Measurements from ENCODE around the gene LDLRAD4. TPM values are rescaled to one million over a fixed set of nuclear protein-coding genes. Genes with fewer than 3 reads are reported as not detected.

LDLRAD4 gene
- total RNA-seq, 1 donor from 2014 or later = 34.5 TPM

DNA sequence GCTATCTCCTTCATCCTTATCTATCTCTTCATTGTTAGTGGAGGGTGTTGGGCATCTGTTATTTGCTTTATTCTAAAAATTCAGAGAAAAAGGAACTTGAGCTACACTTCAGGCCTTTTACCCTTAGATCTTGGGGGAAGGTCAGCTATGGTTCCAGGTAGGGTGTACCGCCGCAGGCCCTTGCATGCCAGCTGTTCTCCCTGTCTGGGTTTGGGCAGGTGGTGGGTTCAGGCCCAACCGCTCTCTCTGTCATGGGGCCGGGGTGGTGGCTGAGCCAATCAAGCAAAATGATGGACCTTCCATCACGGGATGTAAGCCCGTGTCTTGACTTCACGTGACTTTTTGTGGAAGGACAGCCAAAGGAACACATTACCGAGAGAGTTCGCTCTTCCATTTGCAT is 231.1 kb downstream of the LDLRAD4 start:
- no peak overlapping the region for H3K27ac Mint-ChIP-seq
- H3K27me3 Mint-ChIP-seq (ENCODE audit: insufficient read depth) = peaks cover 4% of the 10 kb centered on the region
- no peak for DNase-seq (ENCODE audit: low spot score)
- intact Hi-C loops (cut with micrococcal nuclease) = no loop called here
- H3K4me1 Mint-ChIP-seq (ENCODE audit: low read depth) = peaks cover 12% of the 10 kb centered on the region
- H3K4me3 Mint-ChIP-seq = no peak overlapping the region
- no peaks in the 10 kb centered on the region for H3K9me3 Mint-ChIP-seq
- no peaks in the 10 kb centered on the region for H3K36me3 Mint-ChIP-seq (ENCODE audit: low read depth)

DNA sequence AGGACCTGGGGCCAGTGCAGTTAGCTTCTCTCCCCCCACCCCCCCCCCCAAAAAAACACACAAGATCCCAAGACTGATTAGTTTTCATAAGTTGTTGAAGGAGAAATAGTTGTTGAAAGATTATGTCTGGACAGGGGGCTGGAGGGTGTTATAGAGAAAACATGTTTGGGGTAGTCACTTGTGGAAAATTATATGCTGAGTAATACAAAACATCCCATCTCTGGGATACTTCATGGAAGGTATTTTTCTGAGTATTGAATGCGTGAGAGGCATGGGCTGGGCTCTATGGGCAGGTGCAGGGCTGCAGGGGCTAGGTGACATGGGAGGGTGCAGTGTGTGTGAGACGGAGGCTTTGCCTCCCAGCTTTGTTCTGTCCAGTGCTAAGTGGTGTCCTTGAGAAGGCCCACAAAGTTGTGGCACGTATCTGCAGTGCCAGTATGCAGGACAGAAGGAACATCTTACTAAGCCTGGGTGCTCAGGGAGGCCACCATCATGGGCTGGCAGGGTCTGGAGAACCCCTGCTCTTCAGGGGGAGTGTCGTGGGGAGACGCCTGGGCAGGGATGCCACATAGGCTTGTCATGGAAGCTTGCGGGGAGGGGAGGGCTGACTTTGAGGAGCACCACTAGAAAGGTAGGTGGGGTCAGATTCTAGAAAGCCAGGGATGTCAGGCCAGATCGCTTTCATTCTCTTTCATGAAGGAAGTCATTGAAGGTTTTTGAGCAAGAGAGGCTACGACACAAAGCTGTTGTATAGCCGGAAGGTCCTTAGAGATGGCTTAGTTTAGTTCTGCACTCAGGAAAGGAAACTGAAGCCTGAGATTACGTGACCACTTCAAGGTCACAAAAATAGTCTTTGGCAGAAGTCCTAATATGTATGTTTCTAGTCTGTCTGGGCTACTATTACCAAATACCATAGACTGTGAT is 232.0 kb downstream of the LDLRAD4 start:
- peaks cover 4% of the 10 kb centered on the region for H3K27me3 Mint-ChIP-seq (ENCODE audit: insufficient read depth)
- no peak overlapping the region for H3K4me3 Mint-ChIP-seq
- H3K36me3 Mint-ChIP-seq (ENCODE audit: low read depth) = no peaks in the 10 kb centered on the region
- H3K4me1 Mint-ChIP-seq (ENCODE audit: low read depth) = peaks cover 20% of the 10 kb centered on the region
- H3K27ac Mint-ChIP-seq = no peak overlapping the region
- intact Hi-C loops (cut with micrococcal nuclease) = no loop called here
- H3K9me3 Mint-ChIP-seq = no peaks in the 10 kb centered on the region
- no peak for DNase-seq (ENCODE audit: low spot score)

DNA sequence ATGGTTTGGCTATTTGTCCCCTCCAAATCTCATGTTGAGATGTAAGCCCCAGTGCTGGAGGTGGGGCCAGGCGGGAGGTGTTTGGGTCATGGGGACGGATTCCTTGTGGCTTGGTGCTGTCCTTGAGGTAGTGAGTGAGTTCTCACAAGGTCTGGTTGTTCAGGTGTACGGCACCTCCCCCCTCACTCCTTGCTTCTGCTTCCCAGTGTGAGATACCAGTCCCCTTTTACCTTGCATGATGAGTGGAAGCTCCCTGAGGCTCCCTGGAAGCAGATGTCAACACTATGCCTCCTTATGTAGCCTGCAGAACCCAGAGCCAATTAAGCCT is 232.6 kb downstream of the LDLRAD4 start:
- Mint-ChIP-seq H3K36me3 (ENCODE audit: low read depth) (no peaks in the 10 kb centered on the region), H3K27ac (no peak overlapping the region), H3K9me3 (no peaks in the 10 kb centered on the region), H3K27me3 (ENCODE audit: insufficient read depth) (peaks cover 4% of the 10 kb centered on the region), H3K4me3 (no peak overlapping the region), H3K4me1 (ENCODE audit: low read depth) (peaks cover 26% of the 10 kb centered on the region)
- intact Hi-C loops (cut with micrococcal nuclease) = no loop called here
- DNase-seq (ENCODE audit: low spot score) = no peak

DNA sequence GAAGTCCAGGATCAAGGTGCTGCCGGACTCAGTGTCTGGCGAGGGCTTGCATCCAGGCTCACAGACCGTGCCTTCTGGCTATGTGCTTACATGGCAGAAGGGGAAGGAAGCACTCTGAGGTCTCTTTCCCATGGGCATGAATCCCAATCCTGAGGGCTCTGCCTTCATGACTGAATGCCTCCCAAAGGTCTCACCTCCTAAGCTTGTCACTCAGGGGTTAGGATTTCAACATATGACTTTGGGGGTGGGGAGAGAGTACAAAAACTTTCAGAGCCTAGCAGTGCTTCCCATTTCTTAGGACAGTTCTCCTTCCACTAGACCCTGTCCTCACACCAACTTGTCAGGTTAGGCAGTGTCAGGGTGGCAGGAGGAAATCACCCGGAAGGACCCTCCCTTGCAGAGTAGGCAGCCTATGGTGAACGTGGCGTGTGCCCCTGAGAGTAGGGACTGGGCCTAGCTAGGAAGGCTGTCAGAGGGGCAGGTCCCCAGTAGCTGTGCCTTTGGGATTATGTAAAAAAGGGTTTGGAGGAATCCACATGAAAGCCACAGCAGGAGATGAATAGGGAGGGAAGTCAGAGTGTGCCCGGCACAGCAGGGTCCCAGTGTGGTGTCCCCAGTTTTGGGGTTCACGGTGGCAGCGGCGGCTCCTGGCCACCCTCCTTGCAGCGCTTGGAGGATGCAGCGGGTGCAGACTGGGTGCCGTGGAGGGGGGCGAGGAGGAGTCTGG is 233.3 kb downstream of the LDLRAD4 start:
- Mint-ChIP-seq H3K9me3 (no peaks in the 10 kb centered on the region), H3K4me1 (ENCODE audit: low read depth) (peaks cover 33% of the 10 kb centered on the region), H3K36me3 (ENCODE audit: low read depth) (no peaks in the 10 kb centered on the region), H3K27ac (no peak overlapping the region), H3K27me3 (ENCODE audit: insufficient read depth) (peaks cover 4% of the 10 kb centered on the region), H3K4me3 (no peak overlapping the region)
- intact Hi-C loops (cut with micrococcal nuclease) = no loop called here
- no peak for DNase-seq (ENCODE audit: low spot score)

DNA sequence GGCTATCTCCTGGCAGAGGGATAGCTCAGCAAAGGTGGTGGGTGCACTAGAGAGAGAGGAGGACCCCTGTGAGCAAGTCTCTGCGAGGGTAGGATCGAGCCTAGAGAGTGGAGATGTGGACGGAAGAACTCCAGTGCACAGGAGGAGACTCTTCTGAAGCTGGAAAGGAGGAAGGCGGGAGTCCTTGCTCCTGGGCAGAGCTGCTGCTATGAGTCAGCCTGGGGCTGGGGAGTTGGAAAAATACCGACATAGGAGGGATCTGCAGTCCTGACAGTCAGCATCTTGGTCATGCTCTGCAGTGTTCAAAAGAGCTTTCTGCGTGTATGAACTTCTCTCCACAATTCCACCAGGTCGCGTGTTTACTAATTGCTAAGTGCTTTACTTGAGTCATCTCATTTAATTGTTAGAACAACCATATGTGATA is 233.8 kb downstream of the LDLRAD4 start:
- intact Hi-C loops (cut with micrococcal nuclease) = no loop called here
- peaks cover 4% of the 10 kb centered on the region for H3K27me3 Mint-ChIP-seq (ENCODE audit: insufficient read depth)
- no peak for DNase-seq (ENCODE audit: low spot score)

GRCh38 chr18:13452871-13453680 is 234.5 kb downstream of the LDLRAD4 start:
- Mint-ChIP-seq H3K36me3 (ENCODE audit: low read depth) (peaks cover 8% of the 10 kb centered on the region), H3K27me3 (ENCODE audit: insufficient read depth) (peaks cover 4% of the 10 kb centered on the region), H3K4me3 (no peak overlapping the region), H3K9me3 (peaks cover 4% of the 10 kb centered on the region), H3K4me1 (ENCODE audit: low read depth) (peaks cover 38% of the 10 kb centered on the region), H3K27ac (no peak overlapping the region)
- intact Hi-C loops (cut with micrococcal nuclease) = no loop called here
- no peak for DNase-seq (ENCODE audit: low spot score)

More for the DNA sequence above, 233.8 kb downstream of the LDLRAD4 start:
- H3K9me3 Mint-ChIP-seq = peaks cover 4% of the 10 kb centered on the region
- peaks cover 38% of the 10 kb centered on the region for H3K4me1 Mint-ChIP-seq (ENCODE audit: low read depth)
- no peak overlapping the region for H3K27ac Mint-ChIP-seq
- peaks cover 3% of the 10 kb centered on the region for H3K36me3 Mint-ChIP-seq (ENCODE audit: low read depth)
- H3K4me3 Mint-ChIP-seq = no peak overlapping the region

GRCh38 chr18:13453714-13454113 is 235.2 kb downstream of the LDLRAD4 start:
- Mint-ChIP-seq H3K4me3 (no peak overlapping the region), H3K27ac (no peak overlapping the region), H3K36me3 (ENCODE audit: low read depth) (peaks cover 12% of the 10 kb centered on the region), H3K4me1 (ENCODE audit: low read depth) (peaks cover 38% of the 10 kb centered on the region), H3K9me3 (peaks cover 4% of the 10 kb centered on the region), H3K27me3 (ENCODE audit: insufficient read depth) (peaks cover 4% of the 10 kb centered on the region)
- no peak for DNase-seq (ENCODE audit: low spot score)
- intact Hi-C loops (cut with micrococcal nuclease) = no loop called here

DNA sequence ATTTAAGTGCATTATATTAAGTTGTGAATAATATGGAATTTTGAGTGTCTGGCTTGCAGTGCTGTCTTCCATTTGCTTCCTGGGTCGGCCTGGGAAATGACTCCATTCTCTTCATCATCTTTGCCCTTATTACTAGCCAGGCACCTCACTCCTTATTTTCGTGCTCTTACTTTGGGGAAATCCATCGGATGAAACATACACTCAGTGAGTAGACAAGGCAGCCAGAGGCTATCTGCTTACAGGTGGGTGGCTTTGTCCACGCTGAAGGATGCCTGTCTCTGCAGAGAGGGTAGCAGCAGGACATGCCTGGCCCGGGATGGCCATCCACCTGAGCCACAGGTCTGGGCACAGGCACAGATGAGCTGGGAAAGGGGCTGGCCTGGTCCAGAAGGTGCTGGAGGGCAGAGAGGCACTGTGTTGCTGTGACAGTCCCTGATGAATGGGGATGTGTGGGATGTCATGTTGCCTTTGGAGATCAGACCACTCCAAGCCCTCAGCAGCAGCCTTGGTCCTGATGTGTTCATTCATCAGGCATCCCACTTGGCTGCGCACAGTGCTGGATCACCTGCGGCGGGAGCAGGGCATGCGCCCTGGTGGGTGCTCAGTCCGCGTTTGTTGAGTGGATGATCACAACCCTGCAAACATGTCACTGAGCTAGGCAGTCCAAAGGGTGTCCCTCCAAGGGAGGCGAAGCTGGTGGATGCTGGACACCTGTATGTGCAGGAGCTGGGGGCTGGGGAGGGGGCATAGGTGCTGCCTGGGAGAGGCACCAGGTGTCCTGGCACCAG is 236.0 kb downstream of the LDLRAD4 start:
- no peak for DNase-seq (ENCODE audit: low spot score)
- H3K9me3 Mint-ChIP-seq = peaks cover 4% of the 10 kb centered on the region
- H3K4me3 Mint-ChIP-seq = no peak overlapping the region
- intact Hi-C loops (cut with micrococcal nuclease) = loop anchor here (5.0 kb wide), 1 partner anchor 187 kb away; no protein-coding TSS in a partner anchor
- H3K36me3 Mint-ChIP-seq (ENCODE audit: low read depth) = peaks cover 12% of the 10 kb centered on the region
- peaks cover 4% of the 10 kb centered on the region for H3K27me3 Mint-ChIP-seq (ENCODE audit: insufficient read depth)
- H3K27ac Mint-ChIP-seq = no peak overlapping the region
- peaks cover 38% of the 10 kb centered on the region for H3K4me1 Mint-ChIP-seq (ENCODE audit: low read depth)

- H3K9me3 Mint-ChIP-seq = peaks cover 4% of the 10 kb centered on the region
- H3K27me3 Mint-ChIP-seq (ENCODE audit: insufficient read depth) = peaks cover 4% of the 10 kb centered on the region
- DNase-seq (ENCODE audit: low spot score) = no peak
- peaks cover 38% of the 10 kb centered on the region for H3K4me1 Mint-ChIP-seq (ENCODE audit: low read depth)
- H3K27ac Mint-ChIP-seq = no peak overlapping the region
- peaks cover 12% of the 10 kb centered on the region for H3K36me3 Mint-ChIP-seq (ENCODE audit: low read depth)
- intact Hi-C loops (cut with micrococcal nuclease) = loop anchor here (5.0 kb wide), 1 partner anchor 188 kb away; no protein-coding TSS in a partner anchor
- H3K4me3 Mint-ChIP-seq = no peak overlapping the region
Observed at GRCh38 chr18:13455471-13455870, 236.9 kb downstream of the LDLRAD4 start.

DNA sequence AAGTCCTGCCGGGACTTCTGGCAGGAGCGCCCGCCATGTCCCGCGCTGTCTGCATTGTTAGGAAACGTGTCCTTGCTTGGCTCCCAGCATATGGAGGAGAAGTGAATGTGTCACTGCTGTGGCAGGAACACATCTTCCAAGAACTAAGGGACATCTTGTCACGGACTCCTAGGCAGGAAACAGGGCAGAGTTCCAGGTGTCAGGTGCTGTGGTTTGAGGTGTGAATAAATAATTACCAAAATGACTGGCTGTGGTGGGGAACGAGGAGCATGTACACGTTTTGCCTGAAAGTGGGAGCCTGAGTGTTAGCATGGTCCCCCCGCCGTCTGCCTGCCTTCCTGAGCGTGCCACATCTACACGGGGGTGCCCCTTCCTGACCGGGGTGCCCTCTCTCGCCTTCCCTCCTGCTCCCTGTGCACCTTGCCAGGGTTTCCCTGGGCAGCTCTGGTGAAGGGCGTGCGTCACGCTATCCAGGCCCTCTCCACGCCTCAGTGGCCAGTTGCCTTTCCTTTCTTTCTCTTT is 237.5 kb downstream of the LDLRAD4 start:
- Mint-ChIP-seq H3K27me3 (ENCODE audit: insufficient read depth) (peaks cover 4% of the 10 kb centered on the region), H3K9me3 (peaks cover 4% of the 10 kb centered on the region), H3K36me3 (ENCODE audit: low read depth) (peaks cover 12% of the 10 kb centered on the region), H3K4me1 (ENCODE audit: low read depth) (peaks cover 40% of the 10 kb centered on the region), H3K4me3 (peak overlapping the region; percentile 60), H3K27ac (peak overlapping the region; percentile 66)
- intact Hi-C loops (cut with micrococcal nuclease) = loop anchor here (1.0 to 5.0 kb wide), 2 partner anchors 189 to 240 kb away; no protein-coding TSS in a partner anchor
- DNase-seq (ENCODE audit: low spot score) = peak; percentile 35

DNA sequence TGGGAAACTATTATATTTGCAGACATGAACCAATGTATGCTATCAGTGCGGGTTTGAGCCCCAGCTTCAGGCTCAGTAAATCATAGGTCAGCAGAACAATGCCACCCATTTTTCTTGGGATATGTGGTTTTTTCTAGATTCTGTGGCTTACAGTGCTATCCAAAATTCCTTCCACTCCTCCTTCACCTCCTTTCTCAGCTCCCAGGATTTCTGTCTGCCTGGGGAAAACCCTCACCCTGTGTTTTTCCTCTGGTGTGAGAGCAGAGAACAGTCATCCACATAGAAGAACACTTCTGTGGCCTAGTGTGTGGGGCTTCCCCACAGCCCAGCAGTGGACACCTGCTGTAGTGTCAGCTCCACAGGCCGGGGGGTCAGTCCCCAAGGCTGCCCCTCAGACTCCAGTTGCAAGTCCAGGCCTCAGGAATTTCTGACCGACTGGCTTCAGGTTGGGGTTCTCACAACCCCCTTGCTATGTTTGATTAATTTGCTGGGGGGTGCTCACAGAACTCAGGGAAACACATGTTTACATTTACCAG is 238.2 kb downstream of the LDLRAD4 start:
- intact Hi-C loops (cut with micrococcal nuclease) = loop anchor here (1.0 to 5.0 kb wide), 2 partner anchors 190 to 241 kb away; no protein-coding TSS in a partner anchor
- Mint-ChIP-seq H3K4me3 (no peak overlapping the region), H3K27ac (peak overlapping the region; percentile 61), H3K9me3 (peaks cover 4% of the 10 kb centered on the region), H3K4me1 (ENCODE audit: low read depth) (peaks cover 43% of the 10 kb centered on the region), H3K27me3 (ENCODE audit: insufficient read depth) (peaks cover 4% of the 10 kb centered on the region), H3K36me3 (ENCODE audit: low read depth) (peaks cover 13% of the 10 kb centered on the region)
- DNase-seq (ENCODE audit: low spot score) = no peak

All from activated T-helper 1 cell treated with anti-CD3 and anti-CD28 coated beads, Interleukin-12 subunit alpha, Interleukin-12 subunit beta, Interleukin-2, Interleukin-4 antibody, amounts not matched to agents 30 ng/mL and 10 ng/mL and 1 ng/mL, durations not matched to agents 14 hours and 24 hours and 36 hours (primary cell).